Measurements from ENCODE around the gene UBE2E2. TPM values are rescaled to one million over a fixed set of nuclear protein-coding genes. Genes with fewer than 3 reads are reported as not detected.

UBE2E2 gene
- total and polyA plus RNA-seq, 2 of the 13 experiments (the other 11 are each of a cell fraction or from before 2014, with no cell fraction given): 0.77 to 1.5 TPM

DNA sequence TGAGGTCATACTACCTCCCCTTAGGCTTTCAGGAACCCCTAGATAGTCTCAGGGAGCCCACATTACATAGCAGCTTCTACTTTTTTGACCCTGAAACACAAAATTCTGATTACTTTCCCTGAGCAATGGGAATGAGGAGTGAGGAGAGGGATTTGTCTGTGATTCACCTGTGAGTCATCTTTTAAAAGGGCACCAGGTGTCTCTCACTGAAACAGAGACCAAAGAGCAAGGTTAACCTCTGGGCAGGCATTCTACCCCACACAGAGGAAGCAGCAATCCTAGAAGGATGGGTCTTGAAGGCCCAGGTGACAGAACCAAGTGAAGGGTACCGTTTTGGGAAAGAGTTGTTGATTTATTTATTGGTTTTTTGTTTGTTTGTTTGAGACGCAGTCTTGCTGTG is 31.1 kb upstream of the UBE2E2 start:
- no peak overlapping the region for H3K27ac ChIP-seq (ENCODE audit: extremely low read length, insufficient read depth, low read length)
- H2AFZ ChIP-seq (ENCODE audit: low read length): no peak overlapping the region
- FAIRE-seq (no peak), DNase-seq (ENCODE audit: low spot score) (no peak), ATAC-seq (no peak)
- no peaks in the 10 kb centered on the region for H3K27me3 ChIP-seq (ENCODE audit: control insufficient read depth in 1 of 2, insufficient read depth in 2 of 2, low read length in 2 of 2)
- in situ Hi-C loops (cut with HindIII; ENCODE audit: extremely low pct_ligation_motif_present, low pct_unique_long_range_greater_than_20kb): no loop called here
- no peaks in the 10 kb centered on the region for H3K36me3 ChIP-seq (replicated peaks in 1 of 2; ENCODE audit: control insufficient read depth in 1 of 2, insufficient read depth in 2 of 2, low read length in 2 of 2)
- H3K9me3 ChIP-seq (ENCODE audit: low read length): no peaks in the 10 kb centered on the region
- 23% methylated on average over 2 of the region's 2 CpGs for WGBS (ENCODE audit: low lambda C conversion rate)
- ChIA-PET CTCF (ENCODE audit: low intra/inter-chr PET ratio, low total read pairs) (no interaction called here), POLR2A (no interaction called here)
- no peak overlapping the region for H3K4me3 ChIP-seq (replicated peaks in 1 of 3; ENCODE audit: insufficient read depth in 1 of 3, low read depth in 2 of 3, low read length in 3 of 3)
- H3K4me1 ChIP-seq (ENCODE audit: insufficient read depth, low read length): no peaks in the 10 kb centered on the region
- no peak overlapping the region for H3K9ac ChIP-seq (ENCODE audit: insufficient read depth, low read depth, low read length)
- intact Hi-C loops (cut with micrococcal nuclease; ENCODE audit: unreplicated experiment): no loop called here
- no peaks in the 10 kb centered on the region for H3K79me2 ChIP-seq (ENCODE audit: insufficient read depth, low read length)
- no peak overlapping the region for H3K4me2 ChIP-seq (ENCODE audit: low read depth, low read length)
- no TSS peak for BruUV-seq (replicated peaks)
- H4K20me1 ChIP-seq (ENCODE audit: insufficient read depth, low read length): no peaks in the 10 kb centered on the region
- TF ChIP-seq, protein P1, sequence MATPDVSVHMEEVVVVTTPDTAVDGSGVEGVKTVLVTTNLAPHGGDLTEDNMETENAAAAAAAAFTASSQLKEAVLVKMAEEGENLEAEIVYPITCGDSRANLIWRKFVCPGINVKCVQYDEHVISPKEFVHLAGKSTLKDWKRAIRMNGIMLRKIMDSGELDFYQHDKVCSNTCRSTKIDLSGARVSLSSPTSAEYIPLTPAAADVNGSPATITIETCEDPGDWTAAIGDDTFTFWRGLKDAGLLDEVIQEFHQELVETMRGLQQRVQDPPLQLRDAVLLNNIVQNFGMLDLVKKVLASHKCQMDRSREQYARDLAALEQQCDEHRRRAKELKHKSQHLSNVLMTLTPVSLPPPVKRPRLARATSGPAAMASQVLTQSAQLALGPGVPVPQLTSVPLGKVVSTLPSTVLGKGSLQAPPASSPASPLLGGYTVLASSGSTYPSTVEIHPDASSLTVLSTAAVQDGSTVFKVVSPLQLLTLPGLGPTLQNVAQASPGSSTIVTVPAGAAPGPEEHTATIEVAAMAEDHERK (CRISPR knock-in tag; IDR thresholded peaks at IDR 0.05; ENCODE audit: low read depth): no peak
- TF ChIP-seq, protein P2, sequence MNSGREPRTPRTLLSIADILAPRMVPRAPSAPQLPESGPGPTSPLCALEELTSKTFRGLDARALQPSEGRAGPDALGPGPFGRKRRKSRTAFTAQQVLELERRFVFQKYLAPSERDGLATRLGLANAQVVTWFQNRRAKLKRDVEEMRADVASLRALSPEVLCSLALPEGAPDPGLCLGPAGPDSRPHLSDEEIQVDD (CRISPR knock-in tag; IDR thresholded peaks at IDR 0.05; ENCODE audit: borderline replicate concordance): no peak
- TF ChIP-seq, protein P3, sequence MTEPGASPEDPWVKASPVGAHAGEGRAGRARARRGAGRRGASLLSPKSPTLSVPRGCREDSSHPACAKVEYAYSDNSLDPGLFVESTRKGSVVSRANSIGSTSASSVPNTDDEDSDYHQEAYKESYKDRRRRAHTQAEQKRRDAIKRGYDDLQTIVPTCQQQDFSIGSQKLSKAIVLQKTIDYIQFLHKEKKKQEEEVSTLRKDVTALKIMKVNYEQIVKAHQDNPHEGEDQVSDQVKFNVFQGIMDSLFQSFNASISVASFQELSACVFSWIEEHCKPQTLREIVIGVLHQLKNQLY (CRISPR knock-in tag; IDR thresholded peaks at IDR 0.05): no peak
- TF ChIP-seq ZNF749 (CRISPR knock-in tag; IDR thresholded peaks at IDR 0.05; ENCODE audit: borderline replicate concordance): no peak
- TF ChIP-seq ZNF768 (CRISPR knock-in tag; IDR thresholded peaks at IDR 0.05): no peak
- TF ChIP-seq, protein P4, sequence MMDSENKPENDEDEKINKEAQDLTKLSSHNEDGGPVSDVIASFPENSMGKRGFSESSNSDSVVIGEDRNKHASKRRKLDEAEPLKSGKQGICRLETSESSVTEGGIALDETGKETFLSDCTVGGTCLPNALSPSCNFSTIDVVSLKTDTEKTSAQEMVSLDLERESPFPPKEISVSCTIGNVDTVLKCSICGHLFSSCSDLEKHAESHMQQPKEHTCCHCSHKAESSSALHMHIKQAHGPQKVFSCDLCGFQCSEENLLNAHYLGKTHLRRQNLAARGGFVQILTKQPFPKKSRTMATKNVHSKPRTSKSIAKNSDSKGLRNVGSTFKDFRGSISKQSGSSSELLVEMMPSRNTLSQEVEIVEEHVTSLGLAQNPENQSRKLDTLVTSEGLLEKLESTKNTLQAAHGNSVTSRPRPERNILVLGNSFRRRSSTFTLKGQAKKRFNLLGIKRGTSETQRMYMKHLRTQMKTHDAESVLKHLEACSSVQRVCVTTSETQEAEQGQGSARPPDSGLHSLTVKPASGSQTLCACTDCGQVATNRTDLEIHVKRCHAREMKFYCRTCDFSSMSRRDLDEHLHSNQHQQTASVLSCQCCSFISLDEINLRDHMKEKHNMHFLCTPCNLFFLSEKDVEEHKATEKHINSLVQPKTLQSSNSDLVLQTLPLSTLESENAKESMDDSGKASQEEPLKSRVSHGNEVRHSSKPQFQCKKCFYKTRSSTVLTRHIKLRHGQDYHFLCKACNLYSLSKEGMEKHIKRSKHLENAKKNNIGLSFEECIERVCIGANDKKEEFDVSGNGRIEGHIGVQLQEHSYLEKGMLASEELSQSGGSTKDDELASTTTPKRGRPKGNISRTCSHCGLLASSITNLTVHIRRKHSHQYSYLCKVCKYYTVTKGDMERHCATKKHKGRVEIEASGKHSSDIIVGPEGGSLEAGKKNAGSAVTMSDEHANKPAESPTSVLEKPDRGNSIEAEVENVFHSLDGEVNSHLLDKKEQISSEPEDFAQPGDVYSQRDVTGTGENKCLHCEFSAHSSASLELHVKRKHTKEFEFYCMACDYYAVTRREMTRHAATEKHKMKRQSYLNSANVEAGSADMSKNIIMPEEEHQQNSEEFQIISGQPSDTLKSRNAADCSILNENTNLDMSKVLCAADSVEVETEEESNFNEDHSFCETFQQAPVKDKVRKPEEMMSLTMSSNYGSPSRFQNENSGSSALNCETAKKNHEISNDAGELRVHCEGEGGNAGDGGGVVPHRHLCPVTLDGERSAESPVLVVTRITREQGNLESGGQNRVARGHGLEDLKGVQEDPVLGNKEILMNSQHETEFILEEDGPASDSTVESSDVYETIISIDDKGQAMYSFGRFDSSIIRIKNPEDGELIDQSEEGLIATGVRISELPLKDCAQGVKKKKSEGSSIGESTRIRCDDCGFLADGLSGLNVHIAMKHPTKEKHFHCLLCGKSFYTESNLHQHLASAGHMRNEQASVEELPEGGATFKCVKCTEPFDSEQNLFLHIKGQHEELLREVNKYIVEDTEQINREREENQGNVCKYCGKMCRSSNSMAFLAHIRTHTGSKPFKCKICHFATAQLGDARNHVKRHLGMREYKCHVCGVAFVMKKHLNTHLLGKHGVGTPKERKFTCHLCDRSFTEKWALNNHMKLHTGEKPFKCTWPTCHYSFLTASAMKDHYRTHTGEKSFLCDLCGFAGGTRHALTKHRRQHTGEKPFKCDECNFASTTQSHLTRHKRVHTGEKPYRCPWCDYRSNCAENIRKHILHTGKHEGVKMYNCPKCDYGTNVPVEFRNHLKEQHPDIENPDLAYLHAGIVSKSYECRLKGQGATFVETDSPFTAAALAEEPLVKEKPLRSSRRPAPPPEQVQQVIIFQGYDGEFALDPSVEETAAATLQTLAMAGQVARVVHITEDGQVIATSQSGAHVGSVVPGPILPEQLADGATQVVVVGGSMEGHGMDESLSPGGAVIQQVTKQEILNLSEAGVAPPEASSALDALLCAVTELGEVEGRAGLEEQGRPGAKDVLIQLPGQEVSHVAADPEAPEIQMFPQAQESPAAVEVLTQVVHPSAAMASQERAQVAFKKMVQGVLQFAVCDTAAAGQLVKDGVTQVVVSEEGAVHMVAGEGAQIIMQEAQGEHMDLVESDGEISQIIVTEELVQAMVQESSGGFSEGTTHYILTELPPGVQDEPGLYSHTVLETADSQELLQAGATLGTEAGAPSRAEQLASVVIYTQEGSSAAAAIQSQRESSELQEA (CRISPR knock-in tag; IDR thresholded peaks at IDR 0.05; ENCODE audit: not compliant biosample characterization): no peak
- no peak for TF ChIP-seq FOXP1 (IDR thresholded peaks at IDR 0.05)
- no peak for TF ChIP-seq FOXP1 (CRISPR knock-in tag; IDR thresholded peaks at IDR 0.05)
- no peak for TF ChIP-seq MEF2D (CRISPR knock-in tag; IDR thresholded peaks at IDR 0.05)
- TF ChIP-seq, protein P5, sequence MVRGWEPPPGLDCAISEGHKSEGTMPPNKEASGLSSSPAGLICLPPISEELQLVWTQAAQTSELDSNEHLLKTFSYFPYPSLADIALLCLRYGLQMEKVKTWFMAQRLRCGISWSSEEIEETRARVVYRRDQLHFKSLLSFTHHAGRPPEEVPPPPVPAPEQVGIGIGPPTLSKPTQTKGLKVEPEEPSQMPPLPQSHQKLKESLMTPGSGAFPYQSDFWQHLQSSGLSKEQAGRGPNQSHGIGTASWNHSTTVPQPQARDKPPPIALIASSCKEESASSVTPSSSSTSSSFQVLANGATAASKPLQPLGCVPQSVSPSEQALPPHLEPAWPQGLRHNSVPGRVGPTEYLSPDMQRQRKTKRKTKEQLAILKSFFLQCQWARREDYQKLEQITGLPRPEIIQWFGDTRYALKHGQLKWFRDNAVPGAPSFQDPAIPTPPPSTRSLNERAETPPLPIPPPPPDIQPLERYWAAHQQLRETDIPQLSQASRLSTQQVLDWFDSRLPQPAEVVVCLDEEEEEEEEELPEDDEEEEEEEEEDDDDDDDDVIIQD (CRISPR knock-in tag; IDR thresholded peaks at IDR 0.05; ENCODE audit: low read depth): no peak
- TF ChIP-seq NAIF1 (CRISPR knock-in tag; IDR thresholded peaks at IDR 0.05; ENCODE audit: borderline replicate concordance): no peak
- TF ChIP-seq ZNF143 (CRISPR knock-in tag; IDR thresholded peaks at IDR 0.05): no peak
- no peak for TF ChIP-seq NFE2 (CRISPR knock-in tag; IDR thresholded peaks at IDR 0.05)

Data from HepG2 (cell line).